ENCODE results near the gene MAP4K4. TPM values are rescaled to one million over a fixed set of nuclear protein-coding genes. Genes with fewer than 3 reads are reported as not detected.

Gene MAP4K4
- total and polyA plus RNA-seq, 2 of the 4 experiments (the other 2 are of a cell fraction) = 89.4 to 124 TPM

- Histone ChIP-seq H2AFZ (replicated peaks; ENCODE audit: low read length, poor library complexity) (no peak overlapping the region), H2AK5ac (ENCODE audit: low read depth, low read length) (0 out of 2 replicates have a peak overlapping the region, but pooled peaks have one; percentile 21), H2BK20ac (ENCODE audit: low read depth, low read length) (peak overlapping the region; percentile 35; the same call in 1 of the 2 replicates), H2BK120ac (ENCODE audit: low read depth, low read length) (0 out of 2 replicates have a peak overlapping the region, but pooled peaks have one; percentile 7), H3K27me3 (ENCODE audit: control insufficient read depth, insufficient read depth, low read length) (no peaks in the 10 kb centered on the region), H3K18ac (ENCODE audit: low read depth, low read length) (peak overlapping the region; percentile 45; the same call in 1 of the 2 replicates), H4K5ac (ENCODE audit: low read depth, low read length) (peak overlapping the region; percentile 1; the same call in 1 of the 2 replicates), H2BK15ac (ENCODE audit: low read depth, low read length) (no peak overlapping the region), H3K4me3 (ENCODE audit: insufficient read depth, low read depth, low read length) (no peak overlapping the region), H3K4ac (ENCODE audit: low read depth, low read length) (peak overlapping the region; percentile 13; the same call in 1 of the 2 replicates), H2BK5ac (ENCODE audit: low read depth, low read length, poor library complexity, severe bottlenecking) (peak overlapping the region; percentile 49), H3K4me2 (ENCODE audit: low read depth, low read length) (peak overlapping the region; percentile 64), H4K8ac (ENCODE audit: low read depth in 2 of 2, low read length in 2 of 2) (no peak overlapping the region), H3K14ac (replicated peaks; ENCODE audit: low read depth, low read length) (0 out of 2 replicates have a peak overlapping the region, but pooled peaks have one; percentile 5), H3K56ac (ENCODE audit: extremely low read depth, insufficient read depth, low read length) (no peak overlapping the region), H4K20me1 (ENCODE audit: insufficient read depth, low read length) (peaks cover 95% of the 10 kb centered on the region), H3K9me3 (ENCODE audit: control insufficient read depth, insufficient read depth, low read length) (no peaks in the 10 kb centered on the region), H3K36me3 (ENCODE audit: control insufficient read depth, insufficient read depth, low read length) (no peaks in the 10 kb centered on the region), H3K79me1 (ENCODE audit: low read depth in 1 of 2, low read length in 2 of 2) (peaks cover 9 to 92% of the 10 kb centered on the region in 2 experiments), H3K9me1 (ENCODE audit: insufficient read depth, low read length) (peaks cover 49% of the 10 kb centered on the region), H3K9ac (ENCODE audit: low read depth, low read length) (peak overlapping the region; percentile 0; the same call in 1 of the 2 replicates), H3K23ac (ENCODE audit: low read depth, low read length) (peak overlapping the region; percentile 68), H2AK9ac (replicated peaks; ENCODE audit: low read depth, low read length, poor library complexity) (no peak overlapping the region), H3K4me1 (ENCODE audit: control insufficient read depth, insufficient read depth, low read length) (peaks cover 40% of the 10 kb centered on the region), H3K27ac (ENCODE audit: insufficient read depth, low read length) (peak overlapping the region; percentile 53; the same call in 1 of the 2 replicates), H4K91ac (ENCODE audit: insufficient read depth, low read depth, low read length) (no peak overlapping the region)
- ATAC-seq (ENCODE audit: low read depth) (peak; percentile 50), DNase-seq (peak; percentile 89)
- 60% methylated on average over 1 of the region's 1 CpG; no CpG with 5 or more reads in 1 of the 2 experiments for WGBS, 2 experiments (ENCODE audit: extremely low coverage in 2 of 2, insufficient read length in 1 of 2)
- in situ Hi-C loops (cut with MboI; ENCODE audit: low sequenced_read_pairs) = no loop called here
- intact Hi-C loops (cut with micrococcal nuclease) = loop anchor here (2.0 to 5.0 kb wide), 2 partner anchors 14 to 41 kb away; no protein-coding TSS in a partner anchor
- dilution Hi-C loops (cut with HindIII; ENCODE audit: low sequenced_read_pairs, unreplicated experiment) = no loop called here
- ChIA-PET POLR2A (ENCODE audit: unreplicated experiment) (no interaction called here), CTCF (no interaction called here)
- TF ChIP-seq SMC3 (IDR thresholded peaks at IDR 0.05; ENCODE audit: low read depth, low read length) (no peak), USF2 (IDR thresholded peaks at IDR 0.05; ENCODE audit: low read depth, low read length) (no peak), MXI1 (IDR thresholded peaks at IDR 0.05; ENCODE audit: borderline replicate concordance, low read depth, low read length) (no peak), MAFK (IDR thresholded peaks at IDR 0.05; ENCODE audit: low read depth, low read length) (0 out of 2 replicates have a peak, but pooled peaks have one; percentile 25)
- BruUV-seq (replicated peaks) = no TSS peak
Observed at GRCh38 chr2:101818531-101819451, 121.3 kb downstream of the MAP4K4 start.
